Measurements from ENCODE around the gene AFF3.

The AFF3 gene

DNA sequence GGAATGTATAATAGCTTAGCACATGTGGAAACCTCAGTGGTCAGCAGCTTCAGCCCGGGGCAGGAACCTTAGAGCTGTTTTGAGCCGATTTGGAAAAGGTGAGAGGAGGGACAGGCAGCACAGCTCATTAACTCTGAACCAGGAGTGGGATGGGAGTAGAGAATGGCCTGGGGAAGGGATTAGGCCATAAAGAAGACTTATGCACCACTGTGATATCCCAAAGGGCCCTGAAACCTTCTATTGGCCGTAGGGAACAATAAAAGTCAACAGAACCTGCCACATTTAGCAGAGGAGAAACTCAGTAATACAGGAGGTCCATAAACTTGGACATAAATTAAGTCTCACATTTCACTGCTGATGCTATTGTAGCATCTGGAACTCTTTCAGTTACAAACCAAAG is 528.4 kb downstream of the AFF3 start:
- DNase-seq (ENCODE audit: low spot score): no peak
- in situ Hi-C loops (cut with MboI; ENCODE audit: low sequenced_read_pairs, unreplicated experiment): no loop called here
- TF ChIP-seq, protein P1, sequence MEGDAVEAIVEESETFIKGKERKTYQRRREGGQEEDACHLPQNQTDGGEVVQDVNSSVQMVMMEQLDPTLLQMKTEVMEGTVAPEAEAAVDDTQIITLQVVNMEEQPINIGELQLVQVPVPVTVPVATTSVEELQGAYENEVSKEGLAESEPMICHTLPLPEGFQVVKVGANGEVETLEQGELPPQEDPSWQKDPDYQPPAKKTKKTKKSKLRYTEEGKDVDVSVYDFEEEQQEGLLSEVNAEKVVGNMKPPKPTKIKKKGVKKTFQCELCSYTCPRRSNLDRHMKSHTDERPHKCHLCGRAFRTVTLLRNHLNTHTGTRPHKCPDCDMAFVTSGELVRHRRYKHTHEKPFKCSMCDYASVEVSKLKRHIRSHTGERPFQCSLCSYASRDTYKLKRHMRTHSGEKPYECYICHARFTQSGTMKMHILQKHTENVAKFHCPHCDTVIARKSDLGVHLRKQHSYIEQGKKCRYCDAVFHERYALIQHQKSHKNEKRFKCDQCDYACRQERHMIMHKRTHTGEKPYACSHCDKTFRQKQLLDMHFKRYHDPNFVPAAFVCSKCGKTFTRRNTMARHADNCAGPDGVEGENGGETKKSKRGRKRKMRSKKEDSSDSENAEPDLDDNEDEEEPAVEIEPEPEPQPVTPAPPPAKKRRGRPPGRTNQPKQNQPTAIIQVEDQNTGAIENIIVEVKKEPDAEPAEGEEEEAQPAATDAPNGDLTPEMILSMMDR (IDR thresholded peaks at IDR 0.05; ENCODE audit: borderline replicate concordance, control extremely low read depth, extremely low read depth, insufficient read depth, missing control alignments): no peak

DNA sequence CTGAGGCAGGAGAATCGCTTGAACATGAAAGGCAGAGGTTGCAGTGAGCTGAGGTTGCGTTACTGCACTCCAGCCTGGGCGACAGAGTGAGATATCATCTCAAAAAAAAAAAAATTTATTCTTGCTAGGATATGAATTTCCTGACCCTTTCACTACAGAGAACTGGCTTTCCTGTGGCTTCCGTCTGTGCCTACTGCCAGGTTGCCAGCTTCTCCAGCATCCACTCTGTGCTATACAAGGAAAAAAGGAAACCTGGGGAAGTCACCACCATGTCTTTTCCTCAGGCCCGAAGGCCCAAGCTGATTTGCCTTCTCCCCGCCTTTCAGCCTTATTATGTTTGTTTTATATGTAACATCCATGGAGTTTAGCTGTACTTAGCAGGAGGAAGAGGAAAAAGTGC is 530.6 kb downstream of the AFF3 start:
- TF ChIP-seq, protein P1 (IDR thresholded peaks at IDR 0.05; ENCODE audit: borderline replicate concordance, control extremely low read depth, extremely low read depth, insufficient read depth, missing control alignments): no peak
- in situ Hi-C loops (cut with MboI; ENCODE audit: low sequenced_read_pairs, unreplicated experiment): no loop called here
- DNase-seq (ENCODE audit: low spot score): no peak

DNA sequence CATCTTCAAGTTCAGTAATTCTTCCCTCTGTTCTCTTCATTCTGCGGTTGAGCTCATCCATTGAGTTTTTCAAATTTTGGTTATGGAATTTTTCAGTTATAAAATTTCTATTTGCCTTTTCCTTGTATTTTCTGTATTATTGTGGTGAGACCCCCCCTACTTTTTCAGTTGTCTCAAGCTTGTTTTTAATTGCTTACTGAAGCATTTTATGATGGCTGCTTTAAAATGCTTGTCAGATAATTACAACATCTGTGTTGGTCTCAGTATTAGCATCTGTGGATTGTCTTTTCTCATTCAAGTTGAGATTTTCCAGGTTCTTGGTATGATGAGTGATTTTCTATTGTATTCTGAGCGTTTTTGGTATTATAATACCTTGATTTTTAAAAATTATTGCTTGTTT is 531.4 kb downstream of the AFF3 start:
- TF ChIP-seq, protein P1 (IDR thresholded peaks at IDR 0.05; ENCODE audit: borderline replicate concordance, control extremely low read depth, extremely low read depth, insufficient read depth, missing control alignments): no peak
- no peak for DNase-seq (ENCODE audit: low spot score)
- in situ Hi-C loops (cut with MboI; ENCODE audit: low sequenced_read_pairs, unreplicated experiment): no loop called here

DNA sequence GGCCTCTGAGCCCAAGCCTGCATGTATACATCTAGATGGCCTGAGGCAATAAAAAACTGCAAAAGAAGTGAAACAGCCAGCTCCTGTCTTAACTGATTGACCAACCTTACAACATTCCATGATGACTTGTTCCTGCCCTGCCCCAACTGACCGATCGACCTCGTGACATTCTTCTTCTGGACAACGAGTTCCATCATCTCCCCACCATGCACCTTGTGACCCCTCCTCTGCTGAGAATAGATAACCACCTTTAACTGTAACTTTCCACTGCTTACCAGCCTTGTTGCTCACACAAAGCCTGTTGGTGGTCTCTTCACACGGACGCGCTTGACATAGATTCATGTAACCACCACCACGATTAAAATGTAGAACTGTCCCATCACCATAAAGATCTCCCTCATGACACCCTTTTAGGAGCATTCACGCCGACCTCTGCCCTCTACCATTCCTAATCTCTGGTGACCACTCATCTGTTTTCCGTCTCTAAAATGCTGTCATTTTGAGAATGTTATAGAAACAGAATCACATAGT is 532.5 kb downstream of the AFF3 start:
- no peak for DNase-seq (ENCODE audit: low spot score)
- TF ChIP-seq, protein P1 (IDR thresholded peaks at IDR 0.05; ENCODE audit: borderline replicate concordance, control extremely low read depth, extremely low read depth, insufficient read depth, missing control alignments): no peak
- in situ Hi-C loops (cut with MboI; ENCODE audit: low sequenced_read_pairs, unreplicated experiment): no loop called here

DNA sequence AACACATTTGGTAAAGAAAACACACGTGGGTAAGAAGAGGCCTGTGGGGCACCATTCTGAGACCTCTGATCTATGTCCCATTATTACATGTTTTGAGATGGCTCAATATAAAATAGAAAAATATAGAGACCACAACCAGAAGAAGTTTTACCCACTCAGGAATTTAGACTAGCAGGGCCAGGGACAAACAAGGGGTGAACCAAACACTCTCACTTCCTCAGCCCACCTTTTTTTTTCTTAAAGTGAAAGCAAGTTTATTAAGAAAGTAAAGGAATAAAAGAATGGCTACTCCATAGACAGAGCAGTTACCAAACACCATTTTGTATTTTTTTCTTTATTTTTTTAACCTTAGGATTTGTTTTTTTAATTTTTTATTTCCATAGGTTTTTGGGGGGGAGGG is 533.5 kb downstream of the AFF3 start:
- in situ Hi-C loops (cut with MboI; ENCODE audit: low sequenced_read_pairs, unreplicated experiment): no loop called here
- TF ChIP-seq, protein P1 (IDR thresholded peaks at IDR 0.05; ENCODE audit: borderline replicate concordance, control extremely low read depth, extremely low read depth, insufficient read depth, missing control alignments): no peak
- DNase-seq (ENCODE audit: low spot score): no peak

DNA sequence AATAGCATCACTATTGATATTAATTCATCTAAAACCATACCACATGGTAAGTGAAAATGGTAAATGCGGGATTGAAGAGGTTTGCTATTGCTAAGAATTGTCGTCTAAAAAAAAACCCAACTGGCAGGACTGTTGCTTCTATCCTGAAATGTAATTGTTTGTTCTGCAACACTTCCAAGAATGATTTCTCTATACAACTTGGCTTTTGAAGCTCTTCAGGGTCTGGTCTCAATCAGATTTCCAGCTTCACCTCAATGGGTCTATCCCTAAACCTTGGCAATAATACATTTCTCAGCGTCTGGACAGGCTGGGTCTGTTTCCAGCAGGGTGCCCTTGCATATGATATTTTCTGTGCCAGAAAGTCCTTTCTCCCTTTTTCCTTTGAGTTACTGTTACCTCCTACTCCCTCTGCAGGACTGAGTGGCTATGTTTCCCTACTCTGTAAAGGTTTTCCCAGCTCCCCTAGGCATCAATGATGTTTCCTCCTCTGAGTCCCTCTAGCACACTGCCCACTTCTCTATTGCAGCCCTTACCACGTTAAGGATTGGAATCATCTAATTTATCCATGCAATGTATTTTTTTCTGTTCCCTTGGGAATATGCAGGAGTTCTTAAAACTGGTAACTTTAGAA is 534.4 kb downstream of the AFF3 start:
- no peak for DNase-seq (ENCODE audit: low spot score)
- in situ Hi-C loops (cut with MboI; ENCODE audit: low sequenced_read_pairs, unreplicated experiment): no loop called here
- TF ChIP-seq, protein P1 (IDR thresholded peaks at IDR 0.05; ENCODE audit: borderline replicate concordance, control extremely low read depth, extremely low read depth, insufficient read depth, missing control alignments): no peak

Measured in GM13976 (cell line).